HCT116 (cell line): ENCODE measurements around the gene HIF1AN. TPM values are rescaled to one million over a fixed set of nuclear protein-coding genes. Genes with fewer than 3 reads are reported as not detected.

Source experiments
- ATAC-seq: fragments of 200-7000 bp; cut with Tn5 transposase; 2 replicates; pipeline ENCODE4 v1.9.1; 2020; ENCODE audit warnings: mild to moderate bottlenecking, moderate library complexity
- BruUV-seq: library from RNA; stranded (reverse); fragments of 400-500 nt; replicated peaks from 2 replicates; lab custom pipeline; 2021; lab: Mats Ljungman, UMichigan
- CTCF ChIA-PET: fragments of 300-600 bp; sonication (Branson Sonifier 250); formaldehyde crosslinking; loops from one replicate; lab custom pipeline; 2021; ENCODE audit warnings: antibody characterized with exemption; lab: Charles Lee
- POLR2A ChIA-PET: fragments of 300-600, 350-600 bp; sonication (Branson Sonifier 250); formaldehyde crosslinking; loops from one replicate; lab custom pipeline; 2021; ENCODE audit warnings: antibody characterized with exemption; lab: Charles Lee
- RAD21 ChIA-PET, 2 experiments: fragments of 300-600 bp; sonication (Branson Sonifier 250); formaldehyde crosslinking; loops; one replicate each; lab custom pipeline; 2023; ENCODE audit warnings: low total read pairs in 2 of 2; ENCODE audit not compliant: uncharacterized antibody in 2 of 2, unreplicated experiment in 2 of 2, low non-redundant PET in 1 of 2; lab: Charles Lee
- DNase-seq: peaks from one replicate; pipeline ENCODE4 v3.0.0-alpha.2; 2010; ENCODE audit warnings: low read depth, low spot score
- H2AFZ ChIP-seq: fragments of 200-600 bp; shearing (Covaris generic), sonication (generic); 2 replicates; pipeline ENCODE4 v1.6.1; 2017; ENCODE audit warnings: low read depth, mixed run types, mixed read lengths, antibody characterized with exemption, low read length; ENCODE audit not compliant: poor library complexity, severe bottlenecking
- H3K27ac ChIP-seq: 2 replicates; pipeline ENCODE4 v1.5.1; 2012; ENCODE audit warnings: low read depth, low read length
- H3K27me3 ChIP-seq: fragments of 200-600 bp; sonication (generic); 2 replicates; pipeline ENCODE4 v1.6.1; 2016; ENCODE audit warnings: mixed run types, low read length, mixed read lengths; ENCODE audit not compliant: insufficient read depth
- H3K36me3 ChIP-seq, 2 experiments: fragments of 200-500 bp in 1 of 2; fragments of 200-600 bp in 1 of 2; sonication (Bioruptor generic) in 1 of 2; sonication (generic) in 1 of 2; 2 replicates each; pipeline versions ENCODE4 v1.5.1 to v1.6.1; 2014 to 2016; ENCODE audit warnings: low read length in 2 of 2, inconsistent platforms in 1 of 2, mixed read lengths in 1 of 2, mixed run types in 1 of 2; ENCODE audit not compliant: insufficient read depth in 2 of 2, control insufficient read depth in 1 of 2
- H3K4me1 ChIP-seq, 2 experiments: fragments of 200-600 bp in 1 of 2; sonication (generic) in 1 of 2; 2 replicates each; pipeline versions ENCODE4 v1.5.1 to v1.6.1; 2012 to 2017; ENCODE audit warnings: low read length in 2 of 2, inconsistent platforms in 1 of 2, mild to moderate bottlenecking in 1 of 2, mixed read lengths in 1 of 2, mixed run types in 1 of 2, moderate library complexity in 1 of 2; ENCODE audit not compliant: insufficient read depth in 2 of 2, control insufficient read depth in 1 of 2
- H3K4me2 ChIP-seq: fragments of 200-600 bp; sonication (generic); 2 replicates; pipeline ENCODE4 v1.6.1; 2017; ENCODE audit warnings: mixed run types, low read length, mixed read lengths
- H3K4me3 ChIP-seq, 2 experiments: fragments of 200-600 bp in 1 of 2; sonication (generic) in 1 of 2; replicated peaks in 1 of 2; 2 replicates each; pipeline ENCODE4 v1.5.1; 2011 to 2016; ENCODE audit warnings: low read length in 2 of 2, control low read depth in 1 of 2, low read depth in 1 of 2, mild to moderate bottlenecking in 1 of 2, mixed read lengths in 1 of 2, mixed run types in 1 of 2
- H3K79me2 ChIP-seq: fragments of 200-600 bp; sonication (generic); 2 replicates; pipeline ENCODE4 v1.6.1; 2017; ENCODE audit warnings: mild to moderate bottlenecking, mixed run types, low read length, moderate library complexity, mixed read lengths; ENCODE audit not compliant: insufficient read depth
- H3K9ac ChIP-seq: fragments of 200-600 bp; sonication (generic); 2 replicates; pipeline ENCODE4 v1.6.1; 2016; ENCODE audit warnings: low read length, mixed read lengths
- H3K9me2 ChIP-seq: fragments of 200-600 bp; sonication (generic), shearing (Covaris generic); 2 replicates; pipeline ENCODE4 v1.6.1; 2017; ENCODE audit warnings: mixed run types, mild to moderate bottlenecking, moderate library complexity; ENCODE audit not compliant: insufficient read depth
- H3K9me3 ChIP-seq, 2 experiments: fragments of 200-500 bp in 1 of 2; fragments of 200-600 bp in 1 of 2; sonication (Bioruptor generic) in 1 of 2; sonication (generic) in 1 of 2; 2 replicates each; pipeline ENCODE4 v1.6.1; 2014 to 2017; ENCODE audit warnings: low read length in 2 of 2, mixed read lengths in 2 of 2, inconsistent platforms in 1 of 2, low read depth in 1 of 2, mild to moderate bottlenecking in 1 of 2, mixed run types in 1 of 2, moderate library complexity in 1 of 2; ENCODE audit not compliant: control insufficient read depth in 1 of 2, insufficient read depth in 1 of 2
- H4K20me1 ChIP-seq: fragments of 200-600 bp; sonication (generic), shearing (Covaris generic); 2 replicates; pipeline ENCODE4 v1.6.1; 2017; ENCODE audit warnings: mixed run types, mild to moderate bottlenecking, moderate library complexity; ENCODE audit not compliant: insufficient read depth
- CBX3 ChIP-seq: IDR thresholded peaks from 2 replicates; pipeline ENCODE4 v1.6.1; 2012; ENCODE audit warnings: low read depth
- FOSL1 ChIP-seq: IDR thresholded peaks from 2 replicates; pipeline ENCODE4 v1.6.1; 2012; ENCODE audit warnings: low read depth
- intact Hi-C: fragments of 100-400 bp; cut with micrococcal nuclease; formaldehyde crosslinking; loops from 2 replicates; pipeline ENCODE4 v1.10.0; 2022
- total RNA-seq: library from RNA; stranded (reverse); gene quantifications from one replicate; pipeline ENCODE4 v1.2.1, GENCODE V29; 2021; ENCODE audit not compliant: unreplicated experiment

HIF1AN gene
- total RNA-seq, 1 experiment from 2014 or later: 67.2 TPM

DNA sequence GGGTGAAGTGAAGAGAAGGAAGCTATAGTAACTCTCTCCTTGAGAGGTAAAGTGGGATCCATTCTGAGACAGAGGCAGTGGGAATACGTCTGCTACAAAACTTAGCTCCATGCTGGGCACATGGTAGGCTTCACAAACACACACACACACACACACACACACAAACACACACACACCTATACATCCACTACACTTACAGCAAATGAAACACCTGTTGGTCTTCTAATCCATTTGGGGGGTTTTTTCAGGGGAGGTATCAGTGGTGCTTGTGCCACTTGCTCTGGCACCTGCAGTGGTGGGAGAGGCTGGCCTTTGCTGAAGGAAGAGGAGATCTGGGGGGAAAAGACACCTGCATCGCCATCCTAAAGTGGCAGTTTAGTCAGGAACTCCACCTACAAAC lies 30.6 kb upstream of the HIF1AN start:
- Histone ChIP-seq H3K4me3 (no peak overlapping the region), H3K9ac (no peak overlapping the region), H3K36me3 (peaks cover 22 to 41% of the 10 kb centered on the region in 2 experiments; a peak in 3 of 4 replicates), H3K27me3 (no peaks in the 10 kb centered on the region), H3K9me3 (no peaks in the 10 kb centered on the region), H3K27ac (no peak overlapping the region), H4K20me1 (no peaks in the 10 kb centered on the region), H3K4me1 (peaks cover 0 to 4% of the 10 kb centered on the region in 2 experiments; a peak in 1 of 4 replicates), H3K79me2 (no peaks in the 10 kb centered on the region), H3K4me2 (no peak overlapping the region), H3K9me2 (no peaks in the 10 kb centered on the region), H2AFZ (no peak overlapping the region)
- no TSS peak for BruUV-seq
- CTCF ChIA-PET: interaction anchor here (1.1 to 1.9 kb wide), 2 partner anchors 12 to 14 kb away, joined by 3 to 7 read pairs; no protein-coding TSS in a partner anchor
- no peak for TF ChIP-seq FOSL1
- intact Hi-C loops: no loop called here
- RAD21 ChIA-PET: no interaction called here
- ATAC-seq (no peak), DNase-seq (no peak)
- POLR2A ChIA-PET: no interaction called here

GRCh38 chr10:100506596-100507356 lies 29.0 kb upstream of the HIF1AN start:
- no peaks in the 10 kb centered on the region for H3K9me2 ChIP-seq
- no peaks in the 10 kb centered on the region for H3K27me3 ChIP-seq
- CTCF ChIA-PET: interaction anchor here (1.9 to 2.7 kb wide), 3 partner anchors 12 to 162 kb away, joined by 7 to 30 read pairs (median 27); no protein-coding TSS in a partner anchor
- peaks cover 0 to 4% of the 10 kb centered on the region in 2 experiments; a peak in 1 of 4 replicates for H3K4me1 ChIP-seq
- no peak overlapping the region for H3K9ac ChIP-seq
- BruUV-seq: no TSS peak
- H3K27ac ChIP-seq: no peak overlapping the region
- POLR2A ChIA-PET: no interaction called here
- peaks cover 19 to 33% of the 10 kb centered on the region in 2 experiments; a peak in 3 of 4 replicates for H3K36me3 ChIP-seq
- H3K9me3 ChIP-seq: no peaks in the 10 kb centered on the region
- H3K4me2 ChIP-seq: no peak overlapping the region
- ATAC-seq: no peak
- no peak overlapping the region for H3K4me3 ChIP-seq
- TF ChIP-seq CBX3 (no peak), FOSL1 (0 out of 2 replicates have a peak, but pooled peaks have one; percentile 31)
- RAD21 ChIA-PET: no interaction called here
- no peak overlapping the region for H2AFZ ChIP-seq
- H4K20me1 ChIP-seq: no peaks in the 10 kb centered on the region
- no peak for DNase-seq
- no peaks in the 10 kb centered on the region for H3K79me2 ChIP-seq
- intact Hi-C loops: no loop called here
